ENCODE results near the gene CACNA2D1.

CACNA2D1 gene

DNA sequence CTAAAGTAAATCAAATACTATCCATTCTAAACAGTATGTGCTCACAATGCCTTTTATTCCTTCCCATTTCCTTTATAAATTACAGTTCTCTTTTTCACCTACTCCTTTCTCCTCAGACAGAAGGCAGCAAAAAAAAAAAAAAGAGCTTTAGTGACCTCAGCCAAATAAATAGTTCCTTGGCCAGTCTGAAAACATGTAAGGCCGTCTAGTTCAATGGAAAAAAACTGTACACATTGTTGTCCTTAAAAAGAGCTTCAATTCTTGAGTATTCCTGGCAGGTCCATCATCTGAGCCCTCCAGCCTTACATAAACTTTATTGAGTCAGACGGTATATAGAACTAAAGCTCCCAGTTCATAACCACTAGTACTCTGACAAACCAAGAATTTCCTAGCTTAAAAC lies 185.4 kb downstream of the CACNA2D1 start:
- Histone ChIP-seq H2BK5ac (ENCODE audit: low read length) (no peak overlapping the region), H4K5ac (ENCODE audit: low read length) (no peak overlapping the region), H3K36me3 (ENCODE audit: control insufficient read depth, insufficient read depth, low read length) (no peaks in the 10 kb centered on the region), H3K9ac (ENCODE audit: low read length) (no peak overlapping the region), H3K4me1 (ENCODE audit: control insufficient read depth, low read depth, low read length) (no peaks in the 10 kb centered on the region), H3K79me1 (ENCODE audit: low read length) (no peaks in the 10 kb centered on the region), H4K8ac (ENCODE audit: low read depth, low read length) (no peak overlapping the region), H3K4me3 (ENCODE audit: low read length) (no peak overlapping the region), H3K23ac (ENCODE audit: low read length) (no peak overlapping the region), H3K27me3 (ENCODE audit: insufficient read depth, low read length, poor library complexity) (no peaks in the 10 kb centered on the region), H3K27ac (ENCODE audit: low read depth, low read length) (no peak overlapping the region), H3K18ac (ENCODE audit: low read length) (no peak overlapping the region), H3K56ac (ENCODE audit: low read length) (no peak overlapping the region), H2BK120ac (ENCODE audit: low read depth, low read length) (no peak overlapping the region), H3K4me2 (ENCODE audit: low read length) (no peak overlapping the region), H3K79me2 (ENCODE audit: control insufficient read depth, insufficient read depth, low read length) (no peaks in the 10 kb centered on the region), H2BK15ac (replicated peaks; ENCODE audit: low read depth) (no peak overlapping the region), H2AK5ac (ENCODE audit: low read length) (no peak overlapping the region), H3K4ac (ENCODE audit: low read depth, low read length) (no peak overlapping the region)
- no CpG with 5 or more reads among the region's 2 CpGs for WGBS (ENCODE audit: extremely low coverage, insufficient coverage, low lambda C conversion rate)
- DNase-seq = no peak

DNA sequence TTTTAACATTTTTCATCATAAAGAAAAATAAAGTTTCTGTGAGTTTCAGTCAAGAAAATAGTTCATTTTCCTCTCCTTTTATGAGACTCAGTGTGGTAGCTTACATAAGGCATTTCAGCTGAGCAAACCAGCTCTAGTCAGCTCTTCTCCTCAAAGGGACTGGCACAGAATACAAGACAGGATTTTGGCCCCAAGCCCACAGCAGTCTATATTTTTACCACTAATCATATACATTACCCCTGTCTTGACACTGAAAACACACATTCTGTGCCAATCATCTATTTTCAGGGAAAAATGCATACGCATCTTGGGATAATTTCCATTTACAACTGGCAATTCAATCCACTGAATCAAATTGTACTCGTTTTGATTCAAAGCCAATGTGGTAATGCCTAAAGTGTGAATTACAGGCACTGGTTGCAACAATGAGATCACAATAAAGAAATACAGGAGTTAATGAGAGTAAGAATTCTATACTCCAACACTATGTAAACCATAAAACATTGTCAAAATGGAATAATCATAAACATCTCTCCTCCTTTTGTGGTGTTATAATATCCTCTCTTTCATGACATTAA lies 186.4 kb downstream of the CACNA2D1 start:
- Histone ChIP-seq H3K27ac (ENCODE audit: low read depth, low read length) (no peak overlapping the region), H2AK5ac (ENCODE audit: low read length) (no peak overlapping the region), H3K9ac (ENCODE audit: low read length) (no peak overlapping the region), H2BK120ac (ENCODE audit: low read depth, low read length) (no peak overlapping the region), H4K8ac (ENCODE audit: low read depth, low read length) (no peak overlapping the region), H3K4me2 (ENCODE audit: low read length) (no peak overlapping the region), H2BK15ac (replicated peaks; ENCODE audit: low read depth) (no peak overlapping the region), H3K23ac (ENCODE audit: low read length) (no peak overlapping the region), H3K4me1 (ENCODE audit: control insufficient read depth, low read depth, low read length) (no peaks in the 10 kb centered on the region), H3K79me1 (ENCODE audit: low read length) (no peaks in the 10 kb centered on the region), H3K56ac (ENCODE audit: low read length) (no peak overlapping the region), H2BK5ac (ENCODE audit: low read length) (no peak overlapping the region), H3K18ac (ENCODE audit: low read length) (no peak overlapping the region), H3K36me3 (ENCODE audit: control insufficient read depth, insufficient read depth, low read length) (no peaks in the 10 kb centered on the region), H3K4ac (ENCODE audit: low read depth, low read length) (no peak overlapping the region), H3K79me2 (ENCODE audit: control insufficient read depth, insufficient read depth, low read length) (no peaks in the 10 kb centered on the region), H4K5ac (ENCODE audit: low read length) (no peak overlapping the region), H3K4me3 (ENCODE audit: low read length) (no peak overlapping the region), H3K27me3 (ENCODE audit: insufficient read depth, low read length, poor library complexity) (no peaks in the 10 kb centered on the region)
- DNase-seq = no peak
- WGBS (ENCODE audit: extremely low coverage, insufficient coverage, low lambda C conversion rate) = no CpG with 5 or more reads among the region's 2 CpGs

DNA sequence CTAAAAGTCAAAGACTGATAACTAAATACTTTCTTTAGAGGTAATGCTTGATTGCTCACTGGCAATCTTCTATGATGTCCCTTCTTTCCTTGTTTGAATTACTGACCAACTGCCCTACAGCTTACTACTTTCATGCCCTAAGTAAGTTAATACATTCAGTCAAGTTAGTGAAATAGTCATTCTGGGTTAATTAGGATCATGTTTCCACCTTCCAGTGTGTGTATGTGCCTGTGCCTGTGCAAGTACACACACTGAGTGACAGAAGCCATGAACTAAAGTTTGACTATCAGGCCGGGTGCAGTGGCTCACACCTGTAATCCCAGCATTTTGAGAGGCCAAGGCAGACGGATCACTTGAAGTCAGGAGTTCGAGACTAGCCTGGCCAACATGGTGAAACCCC lies 187.9 kb downstream of the CACNA2D1 start:
- Histone ChIP-seq H3K36me3 (ENCODE audit: control insufficient read depth, insufficient read depth, low read length) (no peaks in the 10 kb centered on the region), H4K8ac (ENCODE audit: low read depth, low read length) (no peak overlapping the region), H3K4me1 (ENCODE audit: control insufficient read depth, low read depth, low read length) (no peaks in the 10 kb centered on the region), H3K23ac (ENCODE audit: low read length) (no peak overlapping the region), H3K4me2 (ENCODE audit: low read length) (no peak overlapping the region), H3K79me2 (ENCODE audit: control insufficient read depth, insufficient read depth, low read length) (no peaks in the 10 kb centered on the region), H3K4me3 (ENCODE audit: low read length) (no peak overlapping the region), H2BK5ac (ENCODE audit: low read length) (no peak overlapping the region), H3K9ac (ENCODE audit: low read length) (no peak overlapping the region), H3K27me3 (ENCODE audit: insufficient read depth, low read length, poor library complexity) (no peaks in the 10 kb centered on the region), H3K4ac (ENCODE audit: low read depth, low read length) (no peak overlapping the region), H3K27ac (ENCODE audit: low read depth, low read length) (no peak overlapping the region), H3K79me1 (ENCODE audit: low read length) (no peaks in the 10 kb centered on the region), H2AK5ac (ENCODE audit: low read length) (no peak overlapping the region), H3K56ac (ENCODE audit: low read length) (no peak overlapping the region), H4K5ac (ENCODE audit: low read length) (no peak overlapping the region), H3K18ac (ENCODE audit: low read length) (no peak overlapping the region), H2BK15ac (replicated peaks; ENCODE audit: low read depth) (no peak overlapping the region), H2BK120ac (ENCODE audit: low read depth, low read length) (no peak overlapping the region)
- no peak for DNase-seq
- WGBS (ENCODE audit: extremely low coverage, insufficient coverage, low lambda C conversion rate) = no CpG with 5 or more reads among the region's 3 CpGs

DNA sequence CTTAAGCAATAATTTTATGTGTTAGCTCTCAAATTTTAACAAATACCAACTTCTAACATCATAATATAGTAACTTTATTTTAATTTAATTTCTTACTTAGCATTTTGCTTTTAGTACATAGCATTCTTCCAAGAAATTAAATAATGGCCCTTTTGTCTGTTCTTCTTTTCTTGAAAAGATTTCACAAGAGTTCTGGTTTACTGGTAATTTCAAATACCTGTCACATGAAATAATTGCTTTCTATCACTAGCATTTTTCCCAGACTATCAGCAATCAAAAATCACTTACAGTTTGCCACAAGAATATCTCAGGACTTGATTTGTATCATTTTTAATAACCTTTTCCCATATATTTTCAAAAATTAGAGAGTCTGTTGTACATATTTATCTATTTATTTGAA lies 193.0 kb downstream of the CACNA2D1 start:
- no peak overlapping the region for H3K4ac ChIP-seq (ENCODE audit: low read depth, low read length)
- H3K56ac ChIP-seq (ENCODE audit: low read length) = no peak overlapping the region
- H2BK5ac ChIP-seq (ENCODE audit: low read length) = no peak overlapping the region
- no peak overlapping the region for H3K23ac ChIP-seq (ENCODE audit: low read length)
- no peak overlapping the region for H3K4me3 ChIP-seq (ENCODE audit: low read length)
- H3K18ac ChIP-seq (ENCODE audit: low read length) = no peak overlapping the region
- H2AK5ac ChIP-seq (ENCODE audit: low read length) = no peak overlapping the region
- H2BK15ac ChIP-seq (replicated peaks; ENCODE audit: low read depth) = no peak overlapping the region
- H3K27me3 ChIP-seq (ENCODE audit: insufficient read depth, low read length, poor library complexity) = no peaks in the 10 kb centered on the region
- H3K27ac ChIP-seq (ENCODE audit: low read depth, low read length) = no peak overlapping the region
- no peaks in the 10 kb centered on the region for H3K36me3 ChIP-seq (ENCODE audit: control insufficient read depth, insufficient read depth, low read length)
- H3K4me2 ChIP-seq (ENCODE audit: low read length) = no peak overlapping the region
- no peak overlapping the region for H4K5ac ChIP-seq (ENCODE audit: low read length)
- H3K4me1 ChIP-seq (ENCODE audit: control insufficient read depth, low read depth, low read length) = no peaks in the 10 kb centered on the region
- H2BK120ac ChIP-seq (ENCODE audit: low read depth, low read length) = no peak overlapping the region
- no peaks in the 10 kb centered on the region for H3K79me2 ChIP-seq (ENCODE audit: control insufficient read depth, insufficient read depth, low read length)
- DNase-seq = no peak
- no peak overlapping the region for H4K8ac ChIP-seq (ENCODE audit: low read depth, low read length)
- peaks cover 2% of the 10 kb centered on the region for H3K79me1 ChIP-seq (ENCODE audit: low read length)
- H3K9ac ChIP-seq (ENCODE audit: low read length) = no peak overlapping the region

DNA sequence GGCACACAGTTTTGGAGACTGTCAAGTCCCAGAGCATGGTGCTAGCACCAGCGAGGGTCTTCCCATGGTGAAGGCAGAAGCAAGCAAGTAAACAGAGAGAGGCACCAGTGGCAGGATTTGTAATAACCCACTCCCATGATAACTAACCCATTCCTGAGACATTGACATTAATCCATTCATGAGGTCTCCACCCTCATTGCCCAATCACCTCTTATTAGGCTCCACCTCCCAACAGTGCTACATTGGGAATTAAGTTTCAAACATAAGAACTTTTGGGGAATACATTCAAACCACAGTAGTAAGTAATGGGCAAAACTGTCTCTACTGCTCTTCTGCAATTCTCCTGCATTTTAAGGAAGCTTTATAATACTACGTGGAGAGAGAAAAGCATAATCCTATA lies 193.6 kb downstream of the CACNA2D1 start:
- H3K4me2 ChIP-seq (ENCODE audit: low read length) = no peak overlapping the region
- H3K4ac ChIP-seq (ENCODE audit: low read depth, low read length) = no peak overlapping the region
- H3K18ac ChIP-seq (ENCODE audit: low read length) = no peak overlapping the region
- no peaks in the 10 kb centered on the region for H3K79me2 ChIP-seq (ENCODE audit: control insufficient read depth, insufficient read depth, low read length)
- no peak overlapping the region for H4K8ac ChIP-seq (ENCODE audit: low read depth, low read length)
- H3K4me1 ChIP-seq (ENCODE audit: control insufficient read depth, low read depth, low read length) = no peaks in the 10 kb centered on the region
- H3K56ac ChIP-seq (ENCODE audit: low read length) = no peak overlapping the region
- H2AK5ac ChIP-seq (ENCODE audit: low read length) = no peak overlapping the region
- H3K23ac ChIP-seq (ENCODE audit: low read length) = no peak overlapping the region
- H2BK5ac ChIP-seq (ENCODE audit: low read length) = no peak overlapping the region
- WGBS (ENCODE audit: extremely low coverage, insufficient coverage, low lambda C conversion rate) = no CpG with 5 or more reads among the region's 2 CpGs
- no peak overlapping the region for H3K27ac ChIP-seq (ENCODE audit: low read depth, low read length)
- H2BK15ac ChIP-seq (replicated peaks; ENCODE audit: low read depth) = no peak overlapping the region
- H3K36me3 ChIP-seq (ENCODE audit: control insufficient read depth, insufficient read depth, low read length) = no peaks in the 10 kb centered on the region
- H3K79me1 ChIP-seq (ENCODE audit: low read length) = peaks cover 2% of the 10 kb centered on the region
- H3K27me3 ChIP-seq (ENCODE audit: insufficient read depth, low read length, poor library complexity) = no peaks in the 10 kb centered on the region
- no peak overlapping the region for H3K9ac ChIP-seq (ENCODE audit: low read length)
- no peak overlapping the region for H4K5ac ChIP-seq (ENCODE audit: low read length)
- H3K4me3 ChIP-seq (ENCODE audit: low read length) = no peak overlapping the region
- H2BK120ac ChIP-seq (ENCODE audit: low read depth, low read length) = no peak overlapping the region
- DNase-seq = no peak

DNA sequence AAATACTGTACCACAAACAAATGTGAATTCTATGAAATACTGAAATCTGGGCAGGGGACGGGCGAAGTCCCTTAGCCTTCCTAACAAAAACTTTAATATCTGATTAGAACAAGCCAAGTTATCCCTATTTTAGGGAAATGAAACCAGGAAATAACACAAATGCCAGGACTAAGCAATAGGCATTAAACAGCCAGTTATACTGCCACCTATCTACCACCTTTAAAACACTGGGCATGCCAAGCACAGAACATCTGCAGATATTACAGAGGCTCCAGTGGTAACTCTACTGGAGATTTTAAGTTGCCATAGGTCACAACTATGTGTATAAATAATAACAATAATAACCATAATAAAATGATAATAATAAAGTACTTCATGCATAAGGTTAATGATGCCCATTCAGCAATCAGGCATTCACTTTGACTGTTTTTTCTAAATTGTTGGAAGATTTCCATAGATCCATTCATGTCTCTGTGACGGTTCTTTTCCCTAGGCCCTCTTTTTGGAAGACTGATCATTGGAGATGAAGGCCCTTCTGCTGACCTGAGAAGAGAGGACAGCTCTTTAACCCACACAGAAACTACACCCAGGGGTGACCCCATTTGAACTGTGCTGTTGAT lies 195.7 kb downstream of the CACNA2D1 start:
- H4K5ac ChIP-seq (ENCODE audit: low read length) = no peak overlapping the region
- no peak overlapping the region for H3K18ac ChIP-seq (ENCODE audit: low read length)
- no peak overlapping the region for H3K27ac ChIP-seq (ENCODE audit: low read depth, low read length)
- no peak overlapping the region for H3K4me2 ChIP-seq (ENCODE audit: low read length)
- DNase-seq = peak; percentile 39
- H2BK15ac ChIP-seq (replicated peaks; ENCODE audit: low read depth) = no peak overlapping the region
- no peaks in the 10 kb centered on the region for H3K36me3 ChIP-seq (ENCODE audit: control insufficient read depth, insufficient read depth, low read length)
- no peak overlapping the region for H3K23ac ChIP-seq (ENCODE audit: low read length)
- H3K27me3 ChIP-seq (ENCODE audit: insufficient read depth, low read length, poor library complexity) = no peaks in the 10 kb centered on the region
- H2BK120ac ChIP-seq (ENCODE audit: low read depth, low read length) = no peak overlapping the region
- H3K4me3 ChIP-seq (ENCODE audit: low read length) = no peak overlapping the region
- no peak overlapping the region for H3K56ac ChIP-seq (ENCODE audit: low read length)
- H3K9ac ChIP-seq (ENCODE audit: low read length) = no peak overlapping the region
- H3K79me2 ChIP-seq (ENCODE audit: control insufficient read depth, insufficient read depth, low read length) = no peaks in the 10 kb centered on the region
- no peak overlapping the region for H2BK5ac ChIP-seq (ENCODE audit: low read length)
- H4K8ac ChIP-seq (ENCODE audit: low read depth, low read length) = no peak overlapping the region
- no peaks in the 10 kb centered on the region for H3K4me1 ChIP-seq (ENCODE audit: control insufficient read depth, low read depth, low read length)
- peaks cover 2% of the 10 kb centered on the region for H3K79me1 ChIP-seq (ENCODE audit: low read length)
- H3K4ac ChIP-seq (ENCODE audit: low read depth, low read length) = no peak overlapping the region
- no CpG with 5 or more reads among the region's 3 CpGs for WGBS (ENCODE audit: extremely low coverage, insufficient coverage, low lambda C conversion rate)
- no peak overlapping the region for H2AK5ac ChIP-seq (ENCODE audit: low read length)
